Large intestine (tissue), 3 donors: ENCODE results near the gene IL17RC. TPM values are rescaled to one million over a fixed set of nuclear protein-coding genes. Genes with fewer than 3 reads are reported as not detected.

Experiments
- DNase-seq, 2 donors: peaks; one replicate each; pipeline versions ENCODE4 v3.0.0 to v3.0.0-alpha.2; 2013
- H3K27ac ChIP-seq: one replicate; pipeline ENCODE4 v1.5.1; 2013; ENCODE audit warnings: low read length
- H3K27me3 ChIP-seq: 2 replicates; pipeline ENCODE4 v1.6.1; 2013; ENCODE audit warnings: low read length; ENCODE audit not compliant: control insufficient read depth, insufficient read depth
- H3K36me3 ChIP-seq: 2 replicates; pipeline ENCODE4 v1.6.1; 2013; ENCODE audit warnings: low read length; ENCODE audit not compliant: control insufficient read depth, insufficient read depth
- H3K4me1 ChIP-seq: one replicate; pipeline ENCODE4 v1.6.1; 2013; ENCODE audit warnings: low read length; ENCODE audit not compliant: control insufficient read depth, insufficient read depth
- H3K4me3 ChIP-seq: one replicate; pipeline ENCODE4 v1.5.1; 2013; ENCODE audit warnings: low read length
- H3K9me3 ChIP-seq: one replicate; pipeline ENCODE4 v1.6.1; 2013; ENCODE audit warnings: mild to moderate bottlenecking, low read depth, low read length, moderate library complexity; ENCODE audit not compliant: control insufficient read depth
- WGBS: methylation state at CpG from one replicate; pipeline ENCODE4 v1.1.5; 2013; ENCODE audit warnings: low lambda C conversion rate; ENCODE audit not compliant: insufficient coverage; 5-methylcytosine and 5-hydroxymethylcytosine counted together
- polyA plus RNA-seq: library from polyadenylated mRNA; unstranded; fragments of 120-200 nt; gene quantifications from one replicate; pipeline ENCODE4 v1.2.1, GENCODE V29; 2013

The IL17RC gene
- polyA plus RNA-seq, 1 donor: 36.3 TPM

- Histone ChIP-seq H3K9me3 (peaks cover 4% of the 10 kb centered on the region), H3K27me3 (no peaks in the 10 kb centered on the region), H3K27ac (no peak overlapping the region), H3K4me3 (peak overlapping the region; percentile 64), H3K4me1 (peaks cover 36% of the 10 kb centered on the region), H3K36me3 (peaks cover 27% of the 10 kb centered on the region)
- no peak for DNase-seq
- WGBS: no CpG with 5 or more reads among the region's 4 CpGs
Measured at GRCh38 chr3:9903904-9904303, 13.0 kb upstream of the IL17RC start.

GRCh38 chr3:9906480-9906879 lies 10.4 kb upstream of the IL17RC start:
- no peak for DNase-seq
- Histone ChIP-seq H3K4me3 (no peak overlapping the region), H3K9me3 (no peaks in the 10 kb centered on the region), H3K4me1 (peaks cover 18% of the 10 kb centered on the region), H3K36me3 (peaks cover 42% of the 10 kb centered on the region), H3K27me3 (no peaks in the 10 kb centered on the region), H3K27ac (no peak overlapping the region)
- no CpG with 5 or more reads among the region's 5 CpGs for WGBS

- H3K27me3 ChIP-seq: no peaks in the 10 kb centered on the region
- no CpG with 5 or more reads among the region's 3 CpGs for whole genome bisulfite sequencing
- no peak overlapping the region for H3K27ac ChIP-seq
- H3K4me3 ChIP-seq: no peak overlapping the region
- DNase-seq: no peak
- peaks cover 5% of the 10 kb centered on the region for H3K4me1 ChIP-seq
- H3K36me3 ChIP-seq: peaks cover 48% of the 10 kb centered on the region
- no peaks in the 10 kb centered on the region for H3K9me3 ChIP-seq
Measured at GRCh38 chr3:9908286-9908685, 8.6 kb upstream of the IL17RC start.

- no peak for DNase-seq
- no peaks in the 10 kb centered on the region for H3K9me3 ChIP-seq
- H3K27ac ChIP-seq: no peak overlapping the region
- H3K27me3 ChIP-seq: no peaks in the 10 kb centered on the region
- H3K4me3 ChIP-seq: no peak overlapping the region
- peaks cover 57% of the 10 kb centered on the region for H3K36me3 ChIP-seq
- WGBS: no CpG with 5 or more reads among the region's 7 CpGs
- peaks cover 5% of the 10 kb centered on the region for H3K4me1 ChIP-seq
Measured at GRCh38 chr3:9909221-9910013, 7.5 kb upstream of the IL17RC start.

GRCh38 chr3:9911863-9912262 lies 5.0 kb upstream of the IL17RC start:
- Histone ChIP-seq H3K36me3 (peaks cover 51% of the 10 kb centered on the region), H3K4me1 (peaks cover 21% of the 10 kb centered on the region), H3K27ac (no peak overlapping the region), H3K27me3 (no peaks in the 10 kb centered on the region), H3K4me3 (no peak overlapping the region), H3K9me3 (no peaks in the 10 kb centered on the region)
- no CpG with 5 or more reads among the region's 8 CpGs for WGBS
- DNase-seq: no peak

GRCh38 chr3:9912294-9912935 lies 4.5 kb upstream of the IL17RC start:
- peaks cover 25% of the 10 kb centered on the region for H3K4me1 ChIP-seq
- H3K27me3 ChIP-seq: no peaks in the 10 kb centered on the region
- no peak overlapping the region for H3K27ac ChIP-seq
- H3K4me3 ChIP-seq: no peak overlapping the region
- no CpG with 5 or more reads among the region's 7 CpGs for WGBS
- no peaks in the 10 kb centered on the region for H3K9me3 ChIP-seq
- H3K36me3 ChIP-seq: peaks cover 47% of the 10 kb centered on the region
- no peak for DNase-seq

GRCh38 chr3:9913601-9914000 lies 3.3 kb upstream of the IL17RC start:
- peaks cover 35% of the 10 kb centered on the region for H3K4me1 ChIP-seq
- WGBS: no CpG with 5 or more reads among the region's 5 CpGs
- H3K4me3 ChIP-seq: no peak overlapping the region
- no peaks in the 10 kb centered on the region for H3K9me3 ChIP-seq
- no peak for DNase-seq
- H3K36me3 ChIP-seq: peaks cover 35% of the 10 kb centered on the region
- no peaks in the 10 kb centered on the region for H3K27me3 ChIP-seq
- H3K27ac ChIP-seq: no peak overlapping the region

- WGBS: no CpG with 5 or more reads among the region's 1 CpG
- H3K27ac ChIP-seq: peak overlapping the region; percentile 75
Measured at GRCh38 chr3:9914011-9914410, 2.9 kb upstream of the IL17RC start.

GRCh38 chr3:9914559-9915253 lies 2.2 kb upstream of the IL17RC start:
- Histone ChIP-seq H3K4me3 (peak overlapping the region; percentile 7), H3K27me3 (no peaks in the 10 kb centered on the region), H3K4me1 (peaks cover 35% of the 10 kb centered on the region), H3K9me3 (no peaks in the 10 kb centered on the region), H3K27ac (peak overlapping the region; percentile 75), H3K36me3 (peaks cover 25% of the 10 kb centered on the region)
- no peak for DNase-seq
- WGBS: no CpG with 5 or more reads among the region's 15 CpGs

More at GRCh38 chr3:9914011-9914410, 2.9 kb upstream of the IL17RC start:
- no peak overlapping the region for H3K4me3 ChIP-seq
- DNase-seq: no peak
- no peaks in the 10 kb centered on the region for H3K9me3 ChIP-seq
- H3K27me3 ChIP-seq: no peaks in the 10 kb centered on the region
- H3K4me1 ChIP-seq: peaks cover 35% of the 10 kb centered on the region
- H3K36me3 ChIP-seq: peaks cover 31% of the 10 kb centered on the region

- H3K9me3 ChIP-seq: no peaks in the 10 kb centered on the region
- H3K27ac ChIP-seq: peak overlapping the region; percentile 93
- WGBS: no CpG with 5 or more reads among the region's 99 CpGs
- H3K4me3 ChIP-seq: peak overlapping the region; percentile 53
- H3K36me3 ChIP-seq: peaks cover 32% of the 10 kb centered on the region
- peak; percentile 63 to 80 for DNase-seq
- H3K27me3 ChIP-seq: no peaks in the 10 kb centered on the region
- peaks cover 35% of the 10 kb centered on the region for H3K4me1 ChIP-seq
Measured at GRCh38 chr3:9915254-9916141, 1.4 kb upstream of the IL17RC start.
